HG03469 (cell line): ENCODE data around the gene CFAP52.
"Not testable (repeated sequence)": the region's sequence is repeated elsewhere in the genome, so short reads cannot be mapped to it uniquely, and the experiment has no call there.

Experiments
- ATAC-seq: cut with Tn5 transposase; IDR thresholded peaks from one replicate; pipeline ENCODE4 v1.9.1; 2021; ENCODE audit warnings: mild to moderate bottlenecking, moderate library complexity, moderate number of reproducible peaks; ENCODE audit not compliant: unreplicated experiment

CFAP52 gene

DNA sequence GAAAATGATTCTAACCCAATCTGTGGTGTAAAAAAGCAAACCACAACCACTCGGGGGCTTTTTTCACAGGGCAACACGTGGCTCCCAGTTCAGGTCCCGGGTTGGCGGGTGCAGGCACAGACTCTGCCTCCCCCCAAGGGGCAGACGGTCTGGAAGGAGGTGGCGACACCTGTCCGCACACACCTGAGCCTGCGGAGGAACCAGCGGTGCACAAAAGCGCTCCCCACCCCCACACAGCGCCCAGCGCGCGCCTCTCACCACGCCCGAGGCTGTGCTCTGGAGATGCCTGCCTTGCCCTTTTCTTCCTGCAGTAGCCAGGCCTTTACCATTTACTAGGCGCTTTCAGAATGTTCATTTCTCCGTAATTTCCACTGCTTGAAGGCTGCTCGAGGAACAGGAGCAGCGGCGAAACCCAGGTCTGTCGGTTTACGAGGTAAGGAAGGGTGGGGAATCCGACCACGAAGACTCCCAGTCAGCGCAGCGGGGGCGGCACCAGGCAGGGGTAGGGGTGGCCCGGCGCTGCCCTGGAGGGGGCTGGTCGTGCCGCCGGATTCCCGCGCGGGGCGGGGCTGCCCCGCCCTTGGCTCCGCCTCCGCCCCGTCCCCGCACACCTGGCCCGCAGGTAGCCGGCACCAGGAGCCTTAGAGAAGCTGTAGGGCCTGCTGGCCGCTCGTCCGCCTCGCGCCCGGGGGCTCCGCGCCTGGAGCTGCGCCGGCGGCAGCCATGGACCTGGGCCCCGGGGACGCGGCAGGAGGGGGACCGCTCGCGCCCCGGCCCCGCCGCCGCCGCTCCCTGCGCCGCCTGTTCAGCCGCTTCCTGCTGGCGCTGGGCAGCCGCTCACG lies 68.7 kb downstream of the CFAP52 start, which contains the start of gene USP43:
TSS of gene USP43 (plus strand) at position 608 of the 842 bp plus-strand sequence. CDS start at position 724, 116 bp downstream.
- no peak for ATAC-seq

DNA sequence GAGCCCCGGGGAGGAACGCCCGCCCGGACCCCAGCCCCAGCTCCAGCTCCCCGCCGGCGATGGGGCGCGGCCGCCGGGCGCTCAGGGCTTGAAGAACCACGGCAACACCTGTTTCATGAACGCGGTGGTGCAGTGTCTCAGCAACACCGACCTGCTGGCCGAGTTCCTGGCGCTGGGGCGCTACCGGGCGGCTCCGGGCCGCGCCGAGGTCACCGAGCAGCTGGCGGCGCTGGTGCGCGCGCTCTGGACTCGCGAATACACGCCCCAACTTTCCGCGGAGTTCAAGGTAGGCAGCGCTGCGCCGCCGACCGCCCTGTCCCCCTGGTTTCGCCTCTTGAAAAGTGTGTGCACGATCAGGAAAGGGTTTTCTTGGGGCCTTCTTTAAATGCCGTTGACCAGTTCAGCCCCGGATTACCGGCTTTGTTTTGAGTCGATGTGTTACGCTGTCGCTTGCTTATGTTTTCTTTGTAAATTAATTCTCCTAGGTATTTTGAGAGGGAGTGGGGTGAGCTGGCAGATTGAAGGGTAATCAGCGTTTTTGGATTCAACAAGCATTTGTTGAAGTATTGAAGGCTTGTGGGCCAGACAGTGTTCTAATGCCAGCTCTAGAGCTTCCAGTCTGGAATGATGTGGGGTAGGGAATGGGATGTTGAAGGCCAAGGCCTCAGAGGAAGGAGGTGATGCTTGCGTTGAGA lies 69.6 kb downstream of the CFAP52 start:
- ATAC-seq, result no peak

DNA sequence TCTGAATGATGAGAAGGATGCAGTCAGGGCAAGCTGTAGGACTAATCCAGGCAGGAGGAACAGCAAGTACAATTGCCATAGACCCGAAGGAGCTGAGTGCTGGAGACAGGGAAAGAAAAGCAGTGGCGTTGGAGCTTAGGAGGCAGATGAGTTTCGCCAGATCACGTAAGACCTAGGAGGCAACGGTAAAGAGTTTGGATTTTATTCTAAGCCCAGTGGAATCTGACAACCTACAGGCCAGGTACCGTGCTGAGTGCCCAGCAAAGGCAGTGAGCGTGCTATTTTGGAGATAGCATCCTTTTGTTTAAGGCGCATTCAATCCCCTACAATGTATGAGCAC lies 70.1 kb downstream of the CFAP52 start:
- no peak for ATAC-seq

DNA sequence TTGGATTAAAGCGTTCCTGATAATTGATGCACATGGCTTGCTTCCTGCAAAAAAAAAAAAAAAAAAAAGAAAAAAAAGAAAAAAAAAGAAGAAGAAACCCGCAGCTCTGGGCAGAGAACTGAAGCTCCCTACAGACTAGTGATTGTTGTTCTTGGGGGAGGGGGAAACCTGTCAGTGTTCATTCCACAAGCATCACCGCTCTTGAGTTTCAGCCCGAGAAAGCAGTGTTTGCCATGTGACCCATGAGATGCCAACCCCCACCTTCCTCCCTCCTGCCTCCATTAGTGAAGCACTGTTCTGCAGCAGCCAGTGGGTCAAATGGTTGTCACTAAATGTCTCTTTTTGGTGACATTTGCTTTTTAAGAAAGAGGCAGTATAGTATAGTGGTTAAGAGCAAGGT lies 70.6 kb downstream of the CFAP52 start:
- ATAC-seq, result no peak

GRCh38 chr17:9648521-9649110 lies 72.2 kb downstream of the CFAP52 start:
- ATAC-seq, result no peak

GRCh38 chr17:9658593-9659211 lies 82.3 kb downstream of the CFAP52 start:
- ATAC-seq, result no peak

DNA sequence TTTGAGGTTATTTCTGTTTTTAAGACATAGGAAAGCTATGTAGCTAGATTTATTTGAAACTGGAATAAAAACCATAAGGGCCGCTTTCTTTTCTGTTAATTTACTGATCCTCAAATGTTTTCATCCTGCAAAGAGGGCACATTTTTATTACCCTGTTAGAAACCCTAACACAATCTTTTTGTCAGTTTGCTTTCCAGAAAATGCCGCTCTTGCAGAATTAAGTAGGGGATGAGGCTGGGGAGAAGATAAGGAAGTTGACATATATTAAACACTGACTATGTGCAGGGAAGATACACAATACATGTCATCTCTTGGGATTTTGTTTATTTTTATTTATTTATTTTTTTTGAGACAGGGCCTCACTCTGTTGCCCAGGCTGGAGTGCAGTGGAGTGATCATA lies 84.6 kb downstream of the CFAP52 start:
- no peak for ATAC-seq

DNA sequence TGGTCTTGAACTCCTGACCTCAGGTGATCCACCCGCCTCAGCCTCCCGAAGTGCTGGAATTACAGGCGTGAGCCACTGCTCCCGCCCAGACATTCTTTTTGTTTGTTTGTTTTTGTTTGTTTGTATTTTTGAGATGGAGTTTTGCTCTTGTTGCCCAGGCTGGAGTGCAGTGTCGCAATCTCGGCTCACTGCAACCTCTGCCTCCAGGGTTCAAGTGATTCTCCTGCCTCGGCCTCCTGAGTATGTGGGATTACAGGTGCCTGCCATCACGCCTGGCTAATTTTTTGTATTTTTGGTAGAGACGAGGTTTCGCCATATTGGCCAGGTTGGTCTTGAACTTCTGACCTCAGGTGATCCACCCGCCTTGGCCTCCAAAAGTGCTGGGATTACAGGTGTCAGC lies 87.1 kb downstream of the CFAP52 start:
- not testable (repeated sequence) for ATAC-seq

- no peak for ATAC-seq
Observed at GRCh38 chr17:9666461-9667050, 90.1 kb downstream of the CFAP52 start.

- no peak for ATAC-seq
Observed at GRCh38 chr17:9668517-9668916, 92.1 kb downstream of the CFAP52 start.

DNA sequence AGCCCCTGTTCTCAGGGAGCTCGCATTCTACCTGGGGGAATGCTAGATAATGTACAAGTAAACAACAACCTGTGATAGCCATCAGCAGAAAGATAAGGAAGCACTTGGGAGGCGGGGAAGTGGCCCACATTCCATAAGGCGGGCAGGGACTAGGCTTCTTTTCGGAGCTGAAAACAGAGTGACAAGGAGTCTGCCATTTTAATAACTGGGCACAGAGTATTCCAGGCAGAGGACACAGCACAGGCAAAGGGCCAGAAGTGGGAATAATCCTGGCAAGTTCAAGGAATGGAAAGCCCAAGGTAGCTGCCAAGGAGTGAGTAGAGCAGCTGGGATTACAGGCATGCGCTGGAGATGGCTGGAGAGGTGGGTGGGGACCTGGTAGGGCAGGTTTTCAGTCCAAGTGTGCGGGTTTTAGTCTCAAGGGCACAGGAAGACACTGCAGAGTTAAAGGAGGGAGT lies 93.1 kb downstream of the CFAP52 start:
- ATAC-seq, result no peak

DNA sequence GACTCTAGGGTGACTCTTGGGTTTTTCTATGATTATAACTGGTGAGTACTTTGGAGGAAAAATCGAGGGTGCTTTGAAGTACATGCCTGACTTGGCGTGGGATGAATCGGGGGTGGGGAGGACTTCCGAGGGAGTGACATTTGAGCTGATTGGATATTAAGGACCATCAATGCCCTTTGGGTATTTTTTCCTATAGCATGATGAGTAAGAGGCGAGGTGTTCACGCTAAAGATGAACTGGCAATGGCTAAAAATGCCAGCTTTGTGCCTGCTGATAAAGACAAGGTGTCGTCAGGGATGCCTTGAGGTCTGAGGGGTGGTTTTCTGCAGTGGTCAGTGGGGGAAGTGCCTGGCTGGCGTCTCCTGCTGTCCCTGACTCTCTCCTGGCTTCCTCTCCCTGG lies 94.2 kb downstream of the CFAP52 start:
- no peak for ATAC-seq

DNA sequence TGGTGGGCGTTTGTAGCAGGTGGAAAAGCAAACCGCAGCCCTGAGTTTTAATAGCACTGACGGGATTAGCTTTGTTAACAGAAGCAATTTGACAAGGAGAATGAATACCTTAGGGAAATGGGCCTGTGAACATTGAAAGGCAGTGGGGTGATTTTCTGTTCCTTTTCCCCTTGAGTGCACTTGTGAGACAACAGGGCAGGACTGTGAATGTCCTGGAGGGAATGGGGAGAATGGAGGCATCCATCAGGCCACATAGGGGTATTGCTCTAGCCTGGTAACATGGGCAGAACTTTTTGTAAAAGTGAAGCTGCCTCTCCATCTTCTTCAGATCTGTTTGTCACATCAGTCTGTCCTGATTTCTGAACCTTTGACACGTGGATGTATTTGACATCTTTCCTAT lies 95.1 kb downstream of the CFAP52 start:
- ATAC-seq, result no peak

DNA sequence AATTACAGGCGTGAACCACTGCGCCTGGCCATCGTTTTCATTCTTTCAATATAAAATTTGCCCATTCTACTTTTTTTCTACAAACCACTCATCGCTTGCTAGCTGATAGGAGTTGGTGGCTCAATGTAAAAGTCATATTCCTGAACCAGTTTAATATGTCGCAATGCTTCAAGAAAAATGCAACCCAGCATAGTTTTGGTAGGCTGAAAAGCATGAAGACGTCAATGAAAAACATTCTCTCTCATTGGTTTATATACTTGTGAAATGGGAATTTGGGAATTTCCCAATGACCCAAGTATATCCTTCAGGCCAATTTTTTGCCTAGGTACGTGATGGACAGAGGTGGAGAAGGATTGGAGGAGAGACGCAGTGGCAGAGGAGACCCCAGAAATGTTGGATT lies 95.8 kb downstream of the CFAP52 start:
- ATAC-seq, result no peak

GRCh38 chr17:9672691-9673090 lies 96.2 kb downstream of the CFAP52 start:
- ATAC-seq, result no peak

- ATAC-seq, result no peak
Observed at GRCh38 chr17:9676084-9676483, 99.6 kb downstream of the CFAP52 start.

DNA sequence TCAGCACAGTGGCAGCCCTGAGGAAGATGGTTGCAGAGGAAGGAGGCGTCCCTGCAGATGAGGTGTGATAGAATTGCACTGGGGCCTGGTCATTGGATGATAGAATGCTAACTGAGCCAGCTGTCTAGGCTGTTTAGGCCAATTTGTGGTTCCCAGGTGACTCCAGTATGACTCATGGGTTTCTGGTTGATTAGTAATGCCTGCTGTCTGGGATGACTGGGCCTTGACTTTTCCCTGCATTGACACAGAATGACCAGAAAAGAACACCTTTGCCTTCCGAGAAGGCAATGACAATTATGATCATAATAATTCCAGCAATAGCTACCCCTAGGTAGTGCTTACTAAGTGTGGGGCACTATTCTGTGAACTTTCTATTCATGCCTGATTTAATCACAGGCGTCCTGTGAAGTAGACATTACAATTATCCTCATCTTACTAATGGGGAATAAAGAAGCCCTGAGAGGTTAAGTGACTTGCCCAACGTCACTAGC lies 100.4 kb downstream of the CFAP52 start:
- ATAC-seq, result no peak

- no peak for ATAC-seq
Observed at GRCh38 chr17:9677411-9677810, 101.0 kb downstream of the CFAP52 start.

DNA sequence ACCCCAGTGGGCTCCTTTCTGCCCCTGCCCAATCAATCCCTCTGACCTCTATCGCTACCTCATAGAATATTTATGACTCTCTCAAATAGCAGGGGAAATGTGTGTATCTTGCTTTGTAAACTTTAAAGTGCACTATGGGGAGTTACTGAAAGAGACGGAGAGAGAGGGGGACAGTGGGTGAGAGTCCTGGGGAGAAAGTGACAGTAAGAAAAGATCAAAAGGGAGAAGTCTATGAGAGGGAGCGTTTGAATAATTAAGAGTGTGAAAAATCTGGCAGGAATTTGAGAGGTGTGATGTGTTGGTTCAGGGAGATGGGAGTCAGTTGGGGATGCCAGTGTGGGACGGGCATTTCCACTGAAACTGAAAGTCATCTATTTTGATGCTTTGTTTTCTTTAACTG lies 101.5 kb downstream of the CFAP52 start:
- no peak for ATAC-seq

- ATAC-seq, result no peak
Observed at GRCh38 chr17:9684955-9685621, 108.6 kb downstream of the CFAP52 start.
